Large intestine (tissue), 3 donors: ENCODE data around the gene PRDM15. TPM values are rescaled to one million over a fixed set of nuclear protein-coding genes. Genes with fewer than 3 reads are reported as not detected.

ENCODE experiments used
- DNase-seq, 2 donors: peaks; one replicate each; pipeline versions ENCODE4 v3.0.0 to v3.0.0-alpha.2; 2013
- H3K27ac ChIP-seq: one replicate; pipeline ENCODE4 v1.5.1; 2013; ENCODE audit warnings: low read length
- H3K27me3 ChIP-seq: 2 replicates; pipeline ENCODE4 v1.6.1; 2013; ENCODE audit warnings: low read length; ENCODE audit not compliant: control insufficient read depth, insufficient read depth
- H3K36me3 ChIP-seq: 2 replicates; pipeline ENCODE4 v1.6.1; 2013; ENCODE audit warnings: low read length; ENCODE audit not compliant: control insufficient read depth, insufficient read depth
- H3K4me1 ChIP-seq: one replicate; pipeline ENCODE4 v1.6.1; 2013; ENCODE audit warnings: low read length; ENCODE audit not compliant: control insufficient read depth, insufficient read depth
- H3K4me3 ChIP-seq: one replicate; pipeline ENCODE4 v1.5.1; 2013; ENCODE audit warnings: low read length
- H3K9me3 ChIP-seq: one replicate; pipeline ENCODE4 v1.6.1; 2013; ENCODE audit warnings: mild to moderate bottlenecking, low read depth, low read length, moderate library complexity; ENCODE audit not compliant: control insufficient read depth
- whole genome bisulfite sequencing: methylation state at CpG from one replicate; pipeline ENCODE4 v1.1.5; 2013; ENCODE audit warnings: low lambda C conversion rate; ENCODE audit not compliant: insufficient coverage; 5-methylcytosine and 5-hydroxymethylcytosine counted together
- polyA plus RNA-seq: library from polyadenylated mRNA; unstranded; fragments of 120-200 nt; gene quantifications from one replicate; pipeline ENCODE4 v1.2.1, GENCODE V29; 2013

Gene PRDM15
- polyA plus RNA-seq, 1 donor: 6.0 TPM

DNA sequence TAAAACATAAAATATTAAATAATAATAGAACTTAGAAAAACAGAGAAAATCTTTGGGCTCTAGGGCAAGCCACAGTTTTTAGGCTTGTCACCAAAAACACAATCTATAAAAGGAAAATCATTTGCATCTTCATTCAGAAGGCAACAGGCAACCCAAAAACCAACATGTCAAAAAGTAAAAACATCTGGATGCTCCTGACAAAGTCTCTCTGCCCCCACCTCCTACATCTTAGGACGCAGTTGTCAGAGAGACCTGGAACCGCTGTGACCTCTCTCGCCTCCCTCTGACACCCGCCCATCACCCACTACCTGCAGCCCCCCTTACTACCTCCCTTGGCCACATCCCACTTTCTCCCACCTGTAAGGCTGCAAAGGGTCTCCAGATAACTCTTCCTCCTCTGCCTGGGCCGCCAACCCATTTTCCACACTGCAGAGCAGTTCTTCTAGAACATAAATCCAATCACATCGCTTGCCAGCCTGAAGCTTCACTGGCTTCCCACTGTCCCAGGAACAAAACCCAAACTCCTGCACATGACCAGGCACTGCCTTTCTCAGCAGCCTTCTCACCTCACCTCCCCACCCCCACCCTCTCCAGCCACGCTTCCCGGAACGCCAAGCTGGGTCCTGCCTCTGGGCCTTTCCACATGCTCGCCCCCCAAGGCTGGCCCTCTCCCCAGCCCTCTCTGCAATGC lies 14.7 kb downstream of the PRDM15 start:
- no CpG with 5 or more reads among the region's 10 CpGs for WGBS
- no peaks in the 10 kb centered on the region for H3K27me3 ChIP-seq
- DNase-seq: no peak
- no peak overlapping the region for H3K4me3 ChIP-seq
- no peaks in the 10 kb centered on the region for H3K9me3 ChIP-seq
- H3K27ac ChIP-seq: no peak overlapping the region
- peaks cover 6% of the 10 kb centered on the region for H3K4me1 ChIP-seq
- H3K36me3 ChIP-seq: peaks cover 3% of the 10 kb centered on the region

DNA sequence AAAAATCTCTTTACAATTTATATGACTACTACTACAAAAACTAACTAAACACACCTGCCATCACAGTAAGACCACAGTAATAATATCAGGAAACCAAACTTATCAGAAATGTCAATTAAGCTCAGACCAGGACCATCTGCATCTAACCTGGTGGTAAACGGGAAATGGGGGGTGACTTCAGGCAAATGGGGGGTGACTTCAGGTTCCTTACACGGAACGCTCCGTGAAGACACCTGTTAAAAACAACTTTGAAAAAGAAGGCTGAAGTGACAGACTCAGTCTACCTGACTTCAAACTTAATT lies 15.8 kb downstream of the PRDM15 start:
- H3K9me3 ChIP-seq: no peaks in the 10 kb centered on the region
- no peaks in the 10 kb centered on the region for H3K27me3 ChIP-seq
- H3K27ac ChIP-seq: no peak overlapping the region
- no peak overlapping the region for H3K4me3 ChIP-seq
- no CpG with 5 or more reads among the region's 4 CpGs for WGBS
- H3K4me1 ChIP-seq: peaks cover 6% of the 10 kb centered on the region
- peaks cover 11% of the 10 kb centered on the region for H3K36me3 ChIP-seq
- DNase-seq: no peak

DNA sequence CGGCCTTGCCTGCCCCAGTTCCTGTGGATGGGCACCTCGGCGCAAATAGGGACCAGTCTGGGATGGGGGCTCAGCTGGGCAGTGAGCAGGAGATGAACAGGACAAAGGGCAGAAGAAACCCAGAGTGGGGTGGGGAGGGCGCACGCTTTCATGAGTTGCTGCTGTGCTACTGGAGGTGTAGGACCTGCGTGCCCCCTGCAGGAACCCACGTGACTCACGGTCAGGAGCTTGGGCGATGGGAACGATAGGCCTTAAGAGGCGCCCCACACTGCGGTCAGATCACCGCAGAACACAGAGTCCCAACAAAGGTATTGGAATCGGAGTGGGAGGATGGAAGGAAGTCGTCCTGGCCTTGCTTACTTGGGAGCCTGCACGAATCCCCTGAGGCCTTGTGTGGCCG lies 17.2 kb downstream of the PRDM15 start:
- Histone ChIP-seq H3K9me3 (no peaks in the 10 kb centered on the region), H3K4me3 (no peak overlapping the region), H3K27ac (no peak overlapping the region), H3K27me3 (no peaks in the 10 kb centered on the region), H3K36me3 (peaks cover 22% of the 10 kb centered on the region), H3K4me1 (peaks cover 6% of the 10 kb centered on the region)
- no CpG with 5 or more reads among the region's 17 CpGs for WGBS
- DNase-seq: no peak

DNA sequence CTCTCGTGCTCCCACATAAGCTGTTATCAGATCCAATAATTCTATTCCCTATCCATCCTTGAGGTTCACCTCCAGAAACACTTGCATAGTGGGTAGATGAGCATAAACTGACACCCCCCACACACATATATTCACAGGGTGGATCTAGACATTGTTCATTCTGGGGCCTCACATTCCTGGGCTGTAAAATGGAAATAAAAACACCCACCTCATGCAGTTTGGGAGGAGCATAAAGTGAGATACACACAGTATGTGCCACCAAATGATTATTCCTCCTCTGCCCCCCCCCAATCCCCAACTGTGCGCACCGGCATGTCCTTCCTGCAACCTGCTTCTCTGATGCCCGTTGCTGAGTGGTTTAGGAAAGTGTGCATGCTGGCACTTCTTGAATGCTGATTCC lies 17.9 kb downstream of the PRDM15 start:
- no peaks in the 10 kb centered on the region for H3K27me3 ChIP-seq
- no peak overlapping the region for H3K27ac ChIP-seq
- peaks cover 1% of the 10 kb centered on the region for H3K4me1 ChIP-seq
- H3K36me3 ChIP-seq: peaks cover 29% of the 10 kb centered on the region
- no peak for DNase-seq
- no CpG with 5 or more reads among the region's 4 CpGs for WGBS
- no peak overlapping the region for H3K4me3 ChIP-seq
- no peaks in the 10 kb centered on the region for H3K9me3 ChIP-seq

DNA sequence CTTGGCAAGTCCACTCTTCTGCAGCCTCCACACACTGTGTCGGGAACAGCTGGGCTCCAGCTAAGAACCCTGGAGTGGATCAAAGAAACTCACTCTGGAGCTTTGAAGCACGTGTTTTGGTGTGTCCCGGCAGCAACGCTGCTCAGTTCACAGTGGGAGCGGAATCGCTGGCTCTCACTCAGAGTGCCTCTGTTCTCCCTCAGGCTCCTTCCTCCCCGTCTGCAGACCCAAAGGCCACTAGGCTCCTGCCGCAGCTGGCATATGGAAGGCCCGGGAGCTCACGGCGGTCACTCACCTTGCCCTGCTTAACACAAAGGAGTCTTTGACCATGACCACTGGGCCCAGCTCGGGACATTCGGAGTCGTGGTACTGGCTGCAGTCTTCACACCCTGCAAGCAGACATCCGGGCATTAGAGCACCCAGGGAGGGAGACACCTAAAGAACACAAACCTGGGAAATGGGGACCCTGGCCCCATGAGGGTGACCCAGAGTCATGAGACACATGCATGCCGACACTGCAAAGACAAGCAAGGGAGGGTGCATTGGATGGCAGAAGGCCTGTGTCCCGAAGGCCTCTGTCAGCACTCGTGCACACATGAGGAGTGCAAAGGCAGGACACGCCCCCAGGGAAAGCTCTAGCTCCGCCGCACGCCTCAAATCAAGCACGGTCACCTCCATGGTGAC lies 19.7 kb downstream of the PRDM15 start:
- H3K27ac ChIP-seq: no peak overlapping the region
- H3K9me3 ChIP-seq: no peaks in the 10 kb centered on the region
- H3K27me3 ChIP-seq: no peaks in the 10 kb centered on the region
- no peak overlapping the region for H3K4me3 ChIP-seq
- no peak for DNase-seq
- no CpG with 5 or more reads among the region's 23 CpGs for WGBS
- peaks cover 42% of the 10 kb centered on the region for H3K36me3 ChIP-seq
- no peaks in the 10 kb centered on the region for H3K4me1 ChIP-seq

DNA sequence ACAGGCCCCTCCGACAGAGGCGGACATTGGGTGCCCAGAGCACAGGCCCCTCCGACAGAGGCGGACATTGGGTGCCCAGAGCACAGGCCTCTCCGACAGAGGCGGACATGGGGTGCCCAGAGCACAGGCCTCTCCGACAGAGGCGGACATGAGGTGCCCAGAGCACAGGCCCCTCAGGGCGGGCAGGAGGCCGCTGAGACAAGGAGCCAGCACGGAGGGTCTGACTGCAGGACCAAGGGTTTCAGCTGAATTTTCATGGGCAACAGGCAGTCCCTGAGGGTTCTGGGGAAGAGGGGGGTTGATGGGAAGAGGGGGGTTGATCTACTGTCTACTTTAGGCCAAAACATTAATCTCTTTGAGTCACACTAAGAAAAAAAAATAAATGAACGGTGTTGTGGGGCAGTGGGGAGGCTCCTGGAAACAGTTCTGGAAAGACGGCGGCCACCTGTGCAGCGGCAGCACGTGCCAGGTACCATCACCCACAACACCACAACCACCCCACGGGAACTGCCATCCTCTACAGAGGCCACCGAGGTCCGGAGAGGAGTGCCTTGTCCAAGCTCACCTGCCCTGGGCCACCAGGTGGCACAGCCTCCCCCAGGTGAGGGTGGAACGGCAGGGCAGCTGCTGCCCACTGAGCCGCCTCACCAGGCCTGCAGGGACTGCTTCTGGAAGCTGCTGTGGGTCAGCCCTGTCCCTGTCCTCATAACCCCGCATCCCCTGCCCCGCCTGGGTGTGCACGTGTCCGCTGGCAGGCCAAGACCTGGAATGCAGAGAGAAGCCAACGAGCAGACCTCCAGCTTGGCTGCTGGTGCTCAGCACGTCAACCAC lies 20.5 kb downstream of the PRDM15 start:
- Histone ChIP-seq H3K27me3 (no peaks in the 10 kb centered on the region), H3K27ac (no peak overlapping the region), H3K9me3 (no peaks in the 10 kb centered on the region), H3K36me3 (peaks cover 49% of the 10 kb centered on the region), H3K4me3 (no peak overlapping the region), H3K4me1 (no peaks in the 10 kb centered on the region)
- no CpG with 5 or more reads among the region's 27 CpGs for WGBS
- DNase-seq: no peak

DNA sequence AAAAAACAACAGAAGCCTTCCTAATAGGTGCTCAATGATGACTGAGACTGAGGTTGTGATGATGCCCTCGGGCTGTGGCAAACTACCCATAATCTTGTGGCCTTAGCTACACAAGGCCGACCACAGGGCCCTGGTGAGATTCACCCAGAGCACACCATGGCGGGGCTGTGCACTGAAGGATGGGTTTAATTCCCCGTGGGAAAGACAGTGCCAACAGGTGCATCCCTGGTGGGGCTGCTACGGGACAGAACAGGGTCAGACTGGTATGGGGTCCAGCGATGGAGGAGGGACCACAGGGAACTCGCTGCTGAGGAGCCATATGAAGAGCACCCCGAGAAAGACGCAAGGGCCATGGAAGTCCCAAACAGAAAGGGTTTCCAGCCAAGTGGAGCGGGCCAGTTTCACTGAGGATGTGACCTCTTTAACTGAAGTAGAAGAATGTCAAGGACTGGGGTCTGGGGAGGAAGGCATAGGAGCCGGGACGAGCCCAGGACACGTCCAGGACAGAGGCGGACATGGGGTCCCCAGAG lies 21.3 kb downstream of the PRDM15 start:
- WGBS: no CpG with 5 or more reads among the region's 14 CpGs
- H3K4me1 ChIP-seq: no peaks in the 10 kb centered on the region
- H3K4me3 ChIP-seq: no peak overlapping the region
- H3K9me3 ChIP-seq: no peaks in the 10 kb centered on the region
- H3K27me3 ChIP-seq: no peaks in the 10 kb centered on the region
- peaks cover 54% of the 10 kb centered on the region for H3K36me3 ChIP-seq
- H3K27ac ChIP-seq: no peak overlapping the region
- DNase-seq: no peak

DNA sequence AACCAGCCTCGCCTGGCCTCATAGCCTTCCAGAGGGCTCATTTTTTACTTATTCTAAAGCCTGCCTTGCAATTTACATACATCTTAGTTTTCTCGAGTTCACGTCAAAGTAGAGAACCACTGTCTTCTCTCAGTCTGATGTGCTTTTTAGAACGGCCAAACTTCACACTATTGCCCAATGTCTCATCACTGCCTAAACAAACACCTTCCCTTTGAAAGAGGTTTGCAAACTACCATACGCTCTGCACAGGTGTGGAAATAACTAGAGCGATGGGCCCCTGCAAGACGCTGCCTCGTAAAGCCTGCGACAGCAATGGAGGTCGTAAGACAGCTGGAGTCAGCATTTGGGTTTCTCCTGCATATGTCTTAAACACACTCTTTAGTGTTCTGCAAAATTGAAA lies 22.6 kb downstream of the PRDM15 start:
- H3K27ac ChIP-seq: no peak overlapping the region
- H3K27me3 ChIP-seq: no peaks in the 10 kb centered on the region
- peaks cover 64% of the 10 kb centered on the region for H3K36me3 ChIP-seq
- H3K9me3 ChIP-seq: no peaks in the 10 kb centered on the region
- 100% methylated on average over 2 of the region's 10 CpGs for WGBS
- H3K4me3 ChIP-seq: no peak overlapping the region
- DNase-seq: no peak
- H3K4me1 ChIP-seq: no peaks in the 10 kb centered on the region

DNA sequence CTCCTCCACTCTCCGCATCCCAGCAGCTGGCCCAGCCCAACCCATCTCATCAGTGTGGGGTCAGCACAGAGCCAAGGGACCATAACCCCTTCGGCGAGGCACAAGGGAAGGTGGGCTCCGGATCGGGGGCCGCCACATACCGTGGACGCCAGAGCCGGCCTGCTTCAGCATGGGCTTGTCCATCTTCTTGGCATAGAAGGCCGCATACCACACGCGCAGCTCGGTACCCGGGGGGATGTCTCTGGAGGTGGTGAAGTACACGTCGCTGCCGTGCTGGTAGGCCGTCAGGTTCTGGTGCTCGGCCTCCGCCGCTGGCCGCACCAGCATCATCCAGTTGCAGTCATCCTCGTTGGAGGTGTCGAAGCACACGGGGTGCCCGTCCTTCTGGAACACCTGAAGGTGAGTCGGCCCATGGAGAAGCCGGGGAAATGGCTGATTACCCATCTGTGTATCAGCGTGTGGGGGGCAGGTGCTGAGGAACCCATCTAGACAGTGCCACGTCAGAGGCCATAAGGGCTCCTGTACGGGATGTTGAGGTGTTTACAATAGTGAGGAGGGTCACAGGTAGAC lies 24.6 kb downstream of the PRDM15 start:
- Histone ChIP-seq H3K27me3 (no peaks in the 10 kb centered on the region), H3K4me1 (no peaks in the 10 kb centered on the region), H3K36me3 (peaks cover 67% of the 10 kb centered on the region), H3K27ac (no peak overlapping the region), H3K9me3 (no peaks in the 10 kb centered on the region), H3K4me3 (no peak overlapping the region)
- WGBS: no CpG with 5 or more reads among the region's 31 CpGs
- DNase-seq: no peak

DNA sequence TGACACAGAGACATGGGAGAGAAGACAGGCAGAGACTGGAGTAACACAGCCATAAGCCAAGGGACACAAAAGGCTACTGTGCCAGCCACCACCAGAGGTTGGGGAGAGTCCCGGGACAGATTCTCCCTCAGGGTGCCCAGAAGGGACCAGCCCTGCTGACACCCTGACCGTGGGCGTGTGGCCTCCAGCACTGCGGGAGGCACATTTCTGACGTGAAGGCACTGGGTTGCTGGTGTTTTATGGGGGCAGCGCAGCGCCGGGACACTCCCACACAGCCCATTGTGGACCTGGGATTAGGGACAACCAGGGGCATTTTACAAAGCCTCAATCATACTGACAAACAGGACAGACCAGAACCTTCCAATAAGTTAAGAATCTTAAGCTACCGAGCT lies 26.2 kb downstream of the PRDM15 start:
- Histone ChIP-seq H3K9me3 (no peaks in the 10 kb centered on the region), H3K27me3 (no peaks in the 10 kb centered on the region), H3K4me3 (no peak overlapping the region), H3K27ac (no peak overlapping the region), H3K4me1 (no peaks in the 10 kb centered on the region), H3K36me3 (peaks cover 56% of the 10 kb centered on the region)
- WGBS: no CpG with 5 or more reads among the region's 9 CpGs
- DNase-seq: no peak
